ENCODE measurements around the gene MED31.
"Not testable (repeated sequence)": the region's sequence is repeated elsewhere in the genome, so short reads cannot be mapped to it uniquely, and the experiment has no call there.

MED31 gene

DNA sequence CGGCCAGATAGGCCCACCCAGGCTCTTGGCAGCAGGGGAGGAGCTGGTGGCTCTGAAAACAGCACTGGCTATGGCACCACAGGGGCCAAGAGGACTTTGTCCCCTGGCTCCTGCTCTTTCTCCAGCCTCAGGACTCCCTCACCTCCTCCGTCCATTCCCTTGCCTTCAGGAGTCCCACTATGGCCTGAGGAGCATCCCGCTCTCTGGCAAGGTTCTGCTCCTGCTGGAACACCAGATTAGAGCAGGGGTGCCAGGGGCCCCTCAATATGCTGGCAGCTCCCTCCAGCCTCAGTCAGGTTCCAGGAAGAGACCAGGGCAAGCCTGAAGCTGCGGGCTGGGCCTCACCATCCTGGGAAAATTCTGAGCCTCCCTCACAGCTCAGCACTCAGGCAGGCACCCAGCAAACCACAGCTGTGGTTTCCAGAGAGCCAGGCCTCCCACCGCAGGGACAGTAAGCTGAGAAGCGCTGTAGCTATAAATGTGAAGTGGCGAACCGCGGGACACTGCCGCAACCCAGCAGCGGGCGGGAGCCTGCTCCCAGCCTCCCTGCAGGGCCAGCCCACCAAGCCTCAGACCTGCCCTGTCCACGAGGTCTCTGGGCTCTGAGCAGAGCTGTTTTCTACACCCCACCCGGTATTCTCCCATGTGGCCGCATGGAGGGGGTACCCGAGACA, 25.9 kb upstream of the MED31 start:
- no peak for DNase-seq (ENCODE audit: low read depth in 2 of 2, low spot score in 1 of 2)

DNA sequence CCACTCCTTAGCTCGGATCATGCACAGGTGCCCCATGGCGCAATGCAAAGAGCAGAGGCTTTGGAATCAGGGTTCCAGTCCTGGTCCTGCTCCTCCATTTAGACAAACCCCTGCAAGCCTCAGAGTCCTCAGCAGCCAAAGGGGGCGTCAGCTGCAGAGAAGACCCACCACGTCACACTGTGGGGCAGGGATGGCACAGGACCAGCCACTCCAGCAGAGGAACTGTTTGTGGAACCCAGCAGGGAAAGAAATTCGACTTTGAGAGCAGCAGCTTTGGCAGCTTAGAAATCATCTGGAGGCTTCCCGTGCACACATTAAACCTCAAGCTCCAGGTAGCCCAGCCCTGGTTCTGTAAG, 25.4 kb upstream of the MED31 start:
- no peak for DNase-seq (ENCODE audit: low read depth in 2 of 2, low spot score in 1 of 2)

DNA sequence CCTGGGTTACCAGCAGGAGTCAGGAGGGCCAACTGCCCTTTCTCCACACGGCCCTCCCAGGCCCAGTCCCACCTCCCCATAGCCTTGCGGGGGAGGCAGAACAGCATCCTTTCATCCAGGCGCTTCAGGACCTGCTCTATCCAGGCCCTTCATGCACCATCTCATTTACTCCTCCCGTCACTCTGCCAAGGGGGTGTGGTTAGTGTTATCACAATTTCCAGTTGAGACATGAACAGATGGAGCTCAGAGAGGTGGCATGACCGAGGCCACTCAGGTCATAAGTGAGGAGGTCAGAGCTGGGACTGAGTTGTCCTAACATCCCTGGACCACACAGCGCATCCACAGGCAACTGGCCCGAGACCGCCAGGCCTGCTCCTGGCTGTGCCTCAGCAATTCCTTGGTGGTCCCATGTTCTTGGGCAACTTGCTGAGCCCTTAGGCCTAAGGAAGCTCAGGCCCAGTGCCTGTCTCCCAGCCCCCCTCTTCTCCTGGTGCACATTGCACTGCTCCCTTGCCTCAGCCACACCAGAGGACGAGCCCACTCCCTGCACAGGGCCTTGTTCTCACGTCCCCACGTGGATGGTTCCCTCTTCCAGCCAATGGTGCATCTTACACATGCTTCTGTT, 23.9 kb upstream of the MED31 start:
- DNase-seq (ENCODE audit: low read depth in 2 of 2, low spot score in 1 of 2) = no peak

DNA sequence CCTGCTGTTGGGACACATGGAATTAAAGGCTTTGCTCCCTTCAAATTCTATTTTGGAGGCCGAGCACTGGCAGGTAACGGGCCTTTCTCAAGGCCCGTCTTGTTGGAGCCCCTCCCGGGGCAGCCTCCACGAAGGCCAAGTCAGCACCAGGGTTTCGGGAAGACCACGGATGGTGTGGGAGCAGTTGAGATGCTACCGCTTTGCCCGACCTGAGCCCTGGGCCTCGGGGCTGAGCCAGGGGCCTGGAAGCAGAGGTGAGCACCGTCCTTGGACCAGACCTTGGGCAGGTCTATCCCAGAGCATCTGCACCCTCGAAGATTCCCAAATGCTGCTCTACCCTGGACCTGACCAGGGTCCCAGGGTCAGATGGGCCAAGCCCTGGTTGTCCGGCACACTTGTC, 23.2 kb upstream of the MED31 start:
- DNase-seq (ENCODE audit: low read depth in 2 of 2, low spot score in 1 of 2) = no peak

DNA sequence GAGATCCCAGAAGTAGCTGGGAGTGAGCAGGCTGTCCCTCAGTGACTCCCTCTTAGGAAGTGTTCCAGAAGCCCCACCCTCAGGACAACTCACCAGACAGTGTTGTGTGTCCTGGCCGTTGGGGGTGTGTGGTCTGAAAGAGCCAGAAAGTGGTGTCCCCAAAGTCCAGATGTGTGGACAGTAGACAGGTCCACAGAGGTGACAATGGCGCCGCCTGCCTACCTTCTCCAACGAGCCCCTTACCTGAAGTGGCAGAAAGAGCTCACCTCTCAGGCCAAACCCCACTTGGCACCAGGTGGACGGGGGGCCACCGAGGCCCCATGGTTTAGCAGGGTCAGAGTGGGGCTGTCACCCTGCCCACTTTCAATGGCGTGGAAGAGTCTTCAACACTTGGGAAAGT, 20.0 kb upstream of the MED31 start:
- no peak for DNase-seq (ENCODE audit: low read depth in 2 of 2, low spot score in 1 of 2)

DNA sequence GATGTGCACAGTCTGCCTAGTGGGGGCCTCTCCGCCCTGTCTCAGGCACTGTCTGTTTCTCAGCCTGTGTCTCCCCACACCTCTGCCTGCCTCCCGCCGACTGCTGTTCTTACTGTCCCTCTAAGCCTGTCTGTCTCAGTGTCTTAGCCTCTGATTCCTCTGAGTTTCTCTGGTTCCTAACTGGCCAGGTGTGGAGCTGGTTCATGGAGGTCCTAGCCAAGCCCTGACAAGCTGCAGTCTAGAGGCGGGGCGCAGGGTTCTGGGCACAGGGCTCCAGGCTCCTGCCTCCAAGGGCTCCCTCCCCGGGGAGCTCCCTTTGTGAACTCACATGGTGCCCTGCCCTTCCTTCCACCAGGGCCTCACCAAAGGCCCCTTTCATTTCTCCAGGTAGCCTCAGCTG, 19.6 kb upstream of the MED31 start:
- DNase-seq (ENCODE audit: low read depth in 2 of 2, low spot score in 1 of 2) = no peak

DNA sequence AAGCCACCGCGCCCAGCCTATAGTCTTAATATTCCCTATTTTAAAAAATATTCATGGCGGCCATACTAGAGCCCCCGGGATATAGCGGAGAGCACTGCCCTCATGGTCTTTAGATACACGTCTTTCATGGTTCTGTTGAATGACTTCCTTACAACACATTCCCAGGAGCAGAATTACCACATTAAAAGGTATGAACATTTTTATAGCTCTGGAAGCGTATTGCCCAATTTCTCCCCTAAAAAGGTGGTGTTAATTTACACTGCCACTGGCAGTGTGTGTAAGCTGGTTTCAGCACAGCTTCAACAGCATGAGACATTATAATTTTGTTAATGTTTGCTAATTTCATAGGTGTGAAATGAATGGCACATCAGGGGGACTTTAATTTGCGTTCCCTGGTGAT, 19.2 kb upstream of the MED31 start:
- DNase-seq (ENCODE audit: low read depth in 2 of 2, low spot score in 1 of 2) = no peak

DNA sequence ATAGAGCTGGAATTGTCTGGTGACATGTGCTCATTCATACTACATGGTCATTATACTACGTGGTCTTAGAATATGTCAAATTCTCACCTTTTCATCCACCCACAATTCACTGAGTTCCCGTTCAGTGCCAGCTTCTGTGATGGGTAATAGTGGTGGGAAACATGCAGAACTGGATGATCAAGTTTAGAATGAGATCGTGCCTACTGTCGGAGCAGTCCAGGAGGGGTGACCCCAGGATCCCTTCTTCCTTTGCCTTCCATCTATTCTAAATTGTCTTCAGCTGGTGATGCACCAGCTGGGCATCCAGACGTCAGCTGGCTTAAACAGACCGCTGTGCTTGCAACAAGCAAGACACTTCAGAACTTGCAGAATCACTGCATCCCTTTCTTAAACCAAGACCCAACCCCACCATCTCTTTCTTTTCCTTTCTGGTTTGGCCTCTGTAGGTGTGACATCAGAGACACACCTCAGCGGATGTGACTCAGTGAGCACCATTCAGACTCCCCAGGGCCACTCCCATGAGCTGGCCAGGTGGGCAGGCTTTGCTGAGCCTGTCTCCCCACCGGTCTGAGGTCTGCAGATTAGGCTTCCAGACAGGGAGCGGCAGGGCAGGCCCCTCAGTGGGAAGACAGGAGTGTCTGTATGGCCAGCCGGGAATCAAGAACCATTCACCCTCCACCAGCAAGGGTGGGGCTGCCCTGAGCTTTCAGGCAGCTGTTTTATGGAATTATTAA, 18.2 kb upstream of the MED31 start:
- DNase-seq (ENCODE audit: low read depth in 2 of 2, low spot score in 1 of 2) = no peak

DNA sequence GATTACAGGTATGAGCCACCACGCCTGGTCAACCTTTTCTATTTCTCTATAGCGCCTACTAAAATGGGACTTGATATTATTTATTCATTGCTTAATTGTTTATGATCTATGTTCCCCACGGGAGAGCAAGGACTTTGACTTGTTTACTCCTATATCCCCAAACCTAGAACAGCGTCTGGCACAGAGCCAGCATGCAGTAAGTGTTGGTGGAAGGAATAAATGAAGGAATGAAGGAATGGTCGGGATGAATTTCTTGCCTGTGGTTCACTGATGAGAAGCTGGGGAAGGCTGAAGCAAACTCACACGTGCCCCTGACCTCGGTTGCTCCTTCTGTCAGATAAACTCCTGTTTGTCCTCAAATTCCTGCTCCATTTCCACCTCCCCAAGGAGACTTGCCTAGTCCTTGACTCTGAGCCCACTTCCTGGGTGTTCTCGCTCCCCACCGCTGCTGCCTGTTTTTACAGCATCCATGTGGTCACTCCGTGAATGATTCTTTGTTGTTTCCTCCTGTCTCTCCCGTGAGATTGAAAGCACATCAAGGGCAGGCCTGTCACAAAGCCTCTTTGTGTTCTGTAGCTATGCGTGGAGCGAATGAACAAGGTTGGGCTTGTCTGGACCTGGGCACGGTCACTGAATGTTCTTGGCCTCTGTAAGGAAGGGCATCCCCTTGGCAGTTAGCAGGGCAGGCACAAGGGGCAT, 17.5 kb upstream of the MED31 start:
- no peak for DNase-seq (ENCODE audit: low read depth in 2 of 2, low spot score in 1 of 2)

DNA sequence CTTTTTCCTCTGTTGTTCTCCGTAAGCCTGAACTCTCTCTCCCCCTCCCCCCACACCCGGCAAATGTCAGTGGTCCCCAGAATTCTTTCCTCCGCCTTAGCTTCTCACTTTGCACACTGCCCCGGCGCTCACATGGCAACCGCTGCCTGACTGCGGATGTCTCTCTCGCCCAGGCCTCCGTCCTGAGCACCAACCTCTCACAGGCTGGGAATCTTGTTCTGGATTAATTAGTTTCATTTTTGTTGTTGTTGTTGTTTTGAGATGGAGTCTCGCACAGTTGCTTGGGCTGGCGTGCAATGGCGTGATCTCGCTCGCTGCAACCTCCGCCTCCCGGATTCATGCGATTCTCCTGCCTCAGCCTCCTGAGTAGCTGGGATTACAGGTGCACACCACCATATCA, 16.8 kb upstream of the MED31 start:
- DNase-seq (ENCODE audit: low read depth in 2 of 2, low spot score in 1 of 2) = no peak

DNA sequence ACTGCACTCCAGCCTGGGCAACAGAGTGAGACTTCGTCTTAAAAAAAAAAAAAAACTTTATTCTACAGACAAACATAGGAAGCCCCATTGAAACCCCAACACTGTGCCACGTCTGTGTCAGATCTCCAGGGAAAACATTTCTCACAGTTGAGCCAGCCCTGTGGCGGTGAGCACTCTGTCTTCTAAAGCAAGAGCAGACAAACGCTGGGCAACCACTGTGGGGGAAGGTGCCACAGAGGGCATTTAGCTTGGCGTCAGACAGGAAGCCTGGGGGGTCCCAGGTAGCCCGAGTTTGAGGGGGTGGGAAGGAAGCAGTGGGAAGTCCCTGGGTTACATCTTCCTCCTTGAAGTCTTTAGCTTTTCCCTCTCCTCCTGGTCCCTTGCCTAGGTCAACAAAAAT, 16.1 kb upstream of the MED31 start:
- DNase-seq (ENCODE audit: low read depth in 2 of 2, low spot score in 1 of 2) = no peak

DNA sequence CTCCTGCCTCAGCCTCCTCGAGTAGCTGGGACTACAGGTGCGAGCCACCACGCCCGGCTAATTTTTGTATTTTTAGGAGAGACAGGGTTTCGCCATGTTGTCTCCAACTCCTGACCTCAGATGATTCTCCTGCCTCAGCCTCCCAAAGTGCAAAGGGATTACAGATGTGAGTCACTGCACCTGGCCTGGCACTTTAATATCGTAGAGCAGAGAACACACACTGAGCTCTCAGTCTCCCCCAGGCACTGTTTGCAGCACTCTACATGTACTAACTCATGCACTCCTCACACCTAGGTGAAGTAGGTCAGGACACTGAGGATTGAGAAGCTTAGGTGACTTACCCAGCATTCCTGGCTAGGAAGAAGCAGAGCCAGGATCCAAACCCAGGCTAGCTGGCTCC, 15.2 kb upstream of the MED31 start:
- DNase-seq (ENCODE audit: low read depth in 2 of 2, low spot score in 1 of 2) = no peak

DNA sequence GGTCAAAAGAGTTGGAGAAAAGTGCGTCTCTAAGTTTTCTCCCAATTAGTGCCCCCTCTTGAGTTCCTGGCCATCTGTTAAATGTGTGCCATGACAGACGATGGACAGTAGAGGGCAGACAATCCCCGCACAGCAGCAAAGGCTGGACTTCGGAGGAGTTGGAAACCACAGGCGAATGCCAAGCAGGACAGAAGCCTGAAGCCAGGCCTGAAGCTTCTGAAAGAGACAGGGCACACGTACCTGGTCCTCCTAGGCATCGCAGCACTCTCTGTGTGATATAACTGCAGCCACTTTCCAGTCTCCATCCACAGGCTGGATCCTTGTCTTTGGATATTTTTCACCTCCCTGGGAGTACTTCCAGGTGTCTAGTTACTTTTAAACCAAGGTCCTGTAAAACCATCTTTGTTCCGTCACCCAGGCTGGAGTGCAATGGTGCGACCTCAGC, 14.7 kb upstream of the MED31 start:
- no peak for DNase-seq (ENCODE audit: low read depth in 2 of 2, low spot score in 1 of 2)

DNA sequence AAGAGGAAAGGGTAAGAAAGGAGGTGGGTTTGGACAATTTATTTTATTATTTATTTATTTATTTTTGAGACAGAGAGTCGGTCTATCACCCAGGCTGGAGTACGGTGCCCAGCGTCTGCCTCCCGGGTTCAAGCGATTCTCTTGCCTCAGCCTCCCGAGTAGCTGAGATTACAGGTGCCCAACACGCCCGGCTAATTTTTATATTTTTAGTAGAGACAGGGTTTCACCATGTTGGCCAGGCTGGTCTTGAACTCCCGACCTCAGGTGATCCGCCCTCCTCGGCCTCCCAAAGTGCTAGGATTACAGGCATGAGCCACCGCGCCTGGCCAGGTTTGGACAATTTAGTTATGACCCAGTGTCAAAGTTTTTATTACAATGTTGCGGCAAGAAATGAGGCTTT, 11.8 kb upstream of the MED31 start:
- DNase-seq (ENCODE audit: low read depth in 2 of 2, low spot score in 1 of 2) = not testable (repeated sequence)

DNA sequence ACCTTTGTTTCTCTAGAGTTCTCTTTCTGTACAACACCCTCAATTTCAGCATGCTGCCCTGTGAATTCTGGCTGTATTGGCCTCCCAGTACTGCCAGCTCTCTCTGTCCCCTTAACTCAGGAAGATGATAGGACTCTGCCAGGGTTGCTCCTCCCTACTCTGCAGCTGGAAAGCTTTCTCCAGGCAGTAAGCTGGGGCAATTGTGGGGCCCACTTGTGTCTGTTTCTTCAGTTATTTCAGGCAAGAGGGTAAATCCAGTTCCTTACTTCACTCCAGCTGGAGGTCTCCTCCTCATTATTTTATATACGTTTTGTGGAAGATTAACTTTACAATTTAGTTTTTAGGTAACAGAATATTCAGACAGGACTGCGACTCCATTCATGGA, 10.1 kb upstream of the MED31 start:
- no peak for DNase-seq (ENCODE audit: low read depth in 2 of 2, low spot score in 1 of 2)

DNA sequence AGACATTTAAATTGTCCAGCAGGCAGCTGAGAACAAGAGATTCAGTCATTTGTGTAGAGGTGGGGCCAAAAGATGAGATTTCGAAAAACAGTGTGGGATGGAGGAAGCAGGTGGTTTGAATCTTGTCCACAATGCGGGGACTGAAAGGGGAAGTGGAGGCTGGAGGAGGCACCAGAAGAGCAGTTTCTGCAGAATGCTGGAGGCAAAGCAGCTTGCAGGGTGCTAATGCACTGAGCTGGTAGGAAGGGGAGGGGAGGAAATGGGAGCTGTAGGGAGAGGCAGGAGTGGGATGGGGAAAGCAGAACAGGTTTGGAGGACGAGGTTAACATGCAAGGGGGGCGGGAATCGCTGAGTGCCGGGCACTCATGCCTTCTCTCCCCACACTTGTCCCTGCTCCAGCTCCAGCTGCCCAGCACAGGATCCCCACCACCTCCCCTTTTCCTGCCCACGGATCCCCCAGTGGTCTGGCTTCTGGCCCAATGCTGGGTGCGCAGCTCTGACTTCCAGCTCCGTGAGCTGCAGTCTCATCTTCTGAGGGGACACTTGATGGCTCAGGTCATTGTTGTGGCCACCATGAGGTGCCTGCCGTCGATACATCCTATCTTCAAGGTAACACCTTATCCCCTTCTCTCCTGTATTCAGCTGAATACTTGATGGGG, 9.5 kb upstream of the MED31 start:
- DNase-seq (ENCODE audit: low read depth in 2 of 2, low spot score in 1 of 2) = no peak

DNA sequence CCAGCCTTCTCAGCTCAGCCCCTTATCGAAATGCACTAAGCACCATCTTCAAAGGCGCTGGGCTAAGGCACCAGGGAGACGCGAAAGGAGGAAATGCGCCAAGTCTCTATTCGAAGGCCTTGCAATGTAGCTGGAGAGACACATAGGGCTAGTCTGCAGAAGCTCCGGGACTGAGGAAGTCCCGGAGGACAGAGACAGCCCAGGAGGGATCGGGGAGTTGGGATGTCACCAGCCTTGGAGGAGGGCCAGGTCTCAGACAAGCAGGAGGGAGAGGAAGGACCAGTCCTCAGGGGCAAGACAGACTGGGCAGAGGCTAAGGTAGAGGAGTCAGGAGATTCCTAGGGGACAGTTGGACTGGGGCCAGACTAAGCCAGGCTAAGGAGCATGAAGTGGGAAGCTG, 8.7 kb upstream of the MED31 start:
- DNase-seq (ENCODE audit: low read depth in 2 of 2, low spot score in 1 of 2) = no peak

DNA sequence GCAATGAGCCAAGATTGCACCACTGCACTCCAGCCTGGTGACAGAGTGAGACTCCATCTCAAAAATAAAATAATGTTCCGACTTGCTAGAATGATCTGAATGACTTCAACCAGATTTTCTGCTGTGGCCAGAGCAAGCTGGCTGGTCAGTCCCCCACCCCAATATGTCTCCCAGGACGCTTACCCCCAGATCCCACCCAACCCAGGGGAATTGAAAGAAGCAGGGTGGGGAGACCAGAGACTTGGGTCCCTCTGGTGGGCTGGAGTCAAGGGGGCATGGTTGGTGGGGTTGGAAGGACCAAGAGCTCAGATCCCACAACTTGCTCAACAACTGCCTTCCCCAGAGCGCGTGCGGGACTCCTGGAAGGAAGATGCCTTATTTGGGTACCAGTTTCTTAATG, 7.0 kb upstream of the MED31 start:
- not testable (repeated sequence) for DNase-seq (ENCODE audit: low read depth in 2 of 2, low spot score in 1 of 2)

DNA sequence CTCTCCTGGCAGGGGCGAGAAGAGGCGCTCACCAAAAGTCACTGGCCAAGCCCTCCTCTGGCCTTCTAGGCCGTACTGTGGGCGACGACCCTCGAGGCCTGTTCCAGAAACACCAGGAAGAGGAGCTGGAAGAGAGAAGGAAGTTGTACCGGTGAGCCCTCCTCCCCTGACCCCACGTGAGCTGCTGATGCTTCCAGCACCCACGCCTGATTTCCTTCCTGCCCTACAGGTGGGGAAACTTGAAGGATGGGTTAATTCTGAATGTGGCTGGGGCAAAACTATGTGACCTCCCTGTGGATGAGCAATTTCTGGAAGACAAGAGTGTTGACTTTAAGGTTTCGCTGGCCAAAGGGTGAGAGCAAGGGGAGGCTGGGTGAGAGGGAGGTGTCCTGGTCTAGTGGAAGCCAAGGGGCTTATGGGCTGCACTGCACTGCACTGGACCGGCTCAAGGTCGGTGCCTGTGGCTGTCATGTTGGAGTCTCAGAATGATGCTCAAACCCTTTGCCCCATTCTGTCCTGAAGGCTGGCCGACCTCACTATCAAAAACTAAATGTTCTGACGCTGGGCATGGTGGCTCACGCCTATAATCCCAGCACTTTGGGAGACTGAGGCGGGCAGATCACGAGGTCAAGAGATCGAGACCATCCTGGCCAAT, 6.4 kb upstream of the MED31 start:
- DNase-seq (ENCODE audit: low read depth in 2 of 2, low spot score in 1 of 2) = no peak

DNA sequence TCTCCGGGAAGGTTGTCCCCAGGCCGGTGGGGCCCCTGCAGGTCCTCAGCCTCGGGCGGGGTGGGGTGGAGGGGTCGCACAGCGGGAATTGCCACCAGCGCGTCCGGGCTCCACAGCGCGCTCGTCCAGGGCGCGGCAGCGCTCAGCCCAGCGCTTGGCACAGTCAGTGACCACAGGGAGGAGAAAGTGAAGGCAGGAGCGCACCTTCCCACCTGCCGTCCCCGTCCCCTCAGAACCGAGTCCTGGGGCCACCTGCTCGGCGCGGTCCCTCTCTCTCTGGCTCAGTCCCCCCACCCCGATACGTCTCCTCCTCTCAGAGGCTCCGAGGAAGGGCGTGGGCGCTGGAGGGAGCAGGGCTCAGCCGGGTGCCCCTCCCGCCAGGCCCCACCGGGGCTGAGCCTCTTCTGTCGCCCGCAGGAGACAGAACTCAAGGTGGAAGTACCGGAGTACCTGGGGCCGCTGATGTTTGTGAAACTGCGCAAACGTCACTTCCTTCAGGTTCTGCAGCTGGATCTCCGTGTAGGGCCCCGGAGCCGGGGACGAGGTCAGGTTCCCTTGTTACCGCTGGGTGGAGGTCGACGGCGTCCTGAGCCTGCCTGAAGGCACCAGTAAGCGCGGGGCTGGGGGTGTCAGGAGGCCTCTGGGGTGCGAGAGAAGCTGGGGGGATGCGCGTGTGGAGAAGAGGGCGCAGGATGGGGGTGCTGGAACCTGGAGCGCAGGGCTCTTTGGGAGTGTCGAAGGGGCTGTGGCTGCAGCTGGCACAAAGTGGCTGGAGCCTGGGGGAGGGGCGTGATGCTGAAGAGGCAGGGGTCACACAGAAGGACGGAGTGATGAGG, 5.6 kb upstream of the MED31 start:
- peak in 1 of 2 donors; percentile 35 for DNase-seq (ENCODE audit: low read depth in 2 of 2, low spot score in 1 of 2)
